Measurements from ENCODE around the gene C2orf42.
"Not testable (repeated sequence)": the region's sequence is repeated elsewhere in the genome, so short reads cannot be mapped to it uniquely, and the experiment has no call there.

C2orf42 gene

DNA sequence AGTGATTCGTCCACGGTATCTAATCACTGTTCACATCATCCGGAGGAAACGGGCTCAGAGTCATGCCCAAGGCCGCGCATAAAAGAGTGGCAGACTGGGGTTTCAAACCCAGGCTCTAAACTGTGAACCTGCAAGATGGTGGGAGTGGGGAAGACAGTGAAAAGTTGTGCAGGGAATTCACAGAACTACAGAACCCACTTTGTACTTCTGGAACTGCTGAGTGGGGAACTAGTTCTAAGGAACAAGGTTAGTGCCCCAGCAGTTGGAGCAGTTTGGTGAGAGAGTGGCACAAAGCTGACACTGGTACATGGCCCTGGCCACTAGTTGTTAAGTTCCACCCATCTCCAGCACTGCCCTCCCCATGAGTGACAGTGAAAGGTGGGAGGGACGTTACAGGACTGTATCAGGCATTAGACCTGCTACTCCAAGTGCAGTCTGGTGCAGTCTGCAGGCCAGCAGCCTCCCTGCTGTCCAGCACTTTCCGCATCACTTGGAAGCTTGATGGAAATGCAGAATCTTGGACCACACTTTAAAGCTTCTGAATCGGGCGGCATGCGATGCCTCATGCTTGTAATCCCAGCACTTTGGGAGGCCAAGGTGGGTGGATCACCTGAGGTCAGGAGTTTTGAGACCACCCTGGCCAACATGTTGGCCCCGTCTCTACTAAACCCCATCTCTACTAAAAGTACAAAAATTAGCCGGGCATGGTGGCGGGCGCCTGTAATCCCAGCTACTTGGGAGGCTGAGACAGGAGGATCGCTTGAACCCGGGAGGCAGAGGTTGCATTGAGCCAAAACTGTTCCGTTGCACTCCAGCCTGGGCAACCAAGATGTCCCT, 47.3 kb downstream of the C2orf42 start:
- peak overlapping the region; percentile 77 for H3K4me3 Mint-ChIP-seq
- peak; percentile 20 to 70 for DNase-seq (ENCODE audit: low spot score in 2 of 2)
- H3K9me3 Mint-ChIP-seq, result no peaks in the 10 kb centered on the region
- H3K27ac Mint-ChIP-seq, result peak overlapping the region; percentile 99
- peaks cover 24% of the 10 kb centered on the region for H3K36me3 Mint-ChIP-seq
- peaks cover 61% of the 10 kb centered on the region for H3K4me1 Mint-ChIP-seq
- ATAC-seq, result peak; percentile 29

DNA sequence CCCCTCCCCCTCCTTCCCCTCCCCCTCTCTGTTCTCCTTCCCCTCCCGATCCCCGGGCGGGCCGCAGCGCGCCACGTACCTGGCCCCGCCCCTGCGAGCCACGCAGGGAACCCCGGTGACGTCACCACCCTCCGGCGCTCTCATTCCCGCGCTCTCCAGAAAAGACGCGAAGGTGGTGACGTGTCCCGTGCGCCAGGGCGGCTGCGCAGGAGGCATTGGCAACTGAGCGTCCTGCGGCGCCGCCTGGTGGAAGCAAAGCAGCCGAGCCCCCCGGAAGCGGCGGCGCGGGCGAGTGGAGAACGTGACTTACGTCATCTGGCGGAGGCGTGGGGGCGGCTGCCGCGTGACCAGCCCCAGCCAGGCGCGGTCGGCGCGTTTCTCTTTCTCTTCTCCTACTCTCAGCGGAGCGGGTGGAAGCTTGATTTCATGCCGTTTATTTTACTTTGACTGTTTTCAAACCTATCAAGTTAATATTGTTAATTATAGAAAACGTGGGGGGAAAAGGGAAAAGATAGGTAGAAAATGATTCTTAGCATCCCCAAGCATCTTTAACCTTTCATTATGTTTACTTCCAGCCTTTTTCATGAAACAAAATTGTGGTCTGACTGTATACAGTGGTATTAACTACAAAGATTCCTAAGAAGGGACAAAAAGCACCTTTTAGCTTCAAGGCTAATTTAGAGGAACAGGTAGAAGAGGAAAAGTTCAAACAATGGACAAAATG, 48.1 kb downstream of the C2orf42 start:
- ATAC-seq, result peak; percentile 76
- peak overlapping the region; percentile 99 for H3K27ac Mint-ChIP-seq
- H3K9me3 Mint-ChIP-seq, result no peaks in the 10 kb centered on the region
- peaks cover 66% of the 10 kb centered on the region for H3K4me1 Mint-ChIP-seq
- H3K36me3 Mint-ChIP-seq, result peaks cover 24% of the 10 kb centered on the region
- H3K4me3 Mint-ChIP-seq, result peak overlapping the region; percentile 77
- DNase-seq (ENCODE audit: low spot score in 2 of 2), result peak; percentile 99 to 100

DNA sequence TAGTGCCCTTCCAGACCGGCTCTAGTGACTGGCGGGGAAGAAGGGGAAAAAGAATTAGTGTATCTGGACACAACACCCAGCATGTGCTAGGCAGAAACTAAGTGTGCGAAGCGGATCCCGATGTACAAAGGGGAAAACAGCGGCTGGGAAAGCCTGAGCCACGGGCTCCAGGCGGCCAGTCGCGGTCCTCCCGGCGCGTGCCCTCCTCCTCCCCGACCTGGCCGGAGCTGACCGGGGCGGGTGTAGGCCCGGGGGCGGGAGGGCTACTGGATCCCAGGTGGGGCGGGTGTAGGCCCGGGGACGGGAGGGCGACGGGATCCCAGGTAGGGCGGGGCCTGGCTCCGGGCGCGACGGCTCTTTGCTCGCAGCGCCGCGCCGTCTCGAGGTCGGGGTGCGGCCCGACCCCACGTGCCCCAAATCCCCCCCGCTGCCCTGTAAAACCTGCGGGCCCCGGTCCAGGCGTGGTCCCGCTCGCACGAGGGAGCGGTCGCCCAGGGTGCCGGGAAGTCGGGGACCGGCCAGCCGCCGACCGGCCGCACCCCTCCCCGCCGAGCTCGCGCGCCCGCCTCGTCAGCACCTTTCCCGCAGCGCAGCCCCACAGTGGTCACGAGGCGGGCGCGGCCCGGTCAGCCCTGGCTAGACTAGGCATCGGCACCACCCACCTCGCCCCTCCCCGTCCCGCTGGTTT, 48.8 kb downstream of the C2orf42 start:
- ATAC-seq (peak; percentile 58), DNase-seq (ENCODE audit: low spot score in 2 of 2) (no peak)
- peaks cover 24% of the 10 kb centered on the region for H3K36me3 Mint-ChIP-seq
- H3K4me3 Mint-ChIP-seq, result peak overlapping the region; percentile 77
- H3K4me1 Mint-ChIP-seq, result peaks cover 71% of the 10 kb centered on the region
- H3K27ac Mint-ChIP-seq, result peak overlapping the region; percentile 99
- H3K9me3 Mint-ChIP-seq, result no peaks in the 10 kb centered on the region

DNA sequence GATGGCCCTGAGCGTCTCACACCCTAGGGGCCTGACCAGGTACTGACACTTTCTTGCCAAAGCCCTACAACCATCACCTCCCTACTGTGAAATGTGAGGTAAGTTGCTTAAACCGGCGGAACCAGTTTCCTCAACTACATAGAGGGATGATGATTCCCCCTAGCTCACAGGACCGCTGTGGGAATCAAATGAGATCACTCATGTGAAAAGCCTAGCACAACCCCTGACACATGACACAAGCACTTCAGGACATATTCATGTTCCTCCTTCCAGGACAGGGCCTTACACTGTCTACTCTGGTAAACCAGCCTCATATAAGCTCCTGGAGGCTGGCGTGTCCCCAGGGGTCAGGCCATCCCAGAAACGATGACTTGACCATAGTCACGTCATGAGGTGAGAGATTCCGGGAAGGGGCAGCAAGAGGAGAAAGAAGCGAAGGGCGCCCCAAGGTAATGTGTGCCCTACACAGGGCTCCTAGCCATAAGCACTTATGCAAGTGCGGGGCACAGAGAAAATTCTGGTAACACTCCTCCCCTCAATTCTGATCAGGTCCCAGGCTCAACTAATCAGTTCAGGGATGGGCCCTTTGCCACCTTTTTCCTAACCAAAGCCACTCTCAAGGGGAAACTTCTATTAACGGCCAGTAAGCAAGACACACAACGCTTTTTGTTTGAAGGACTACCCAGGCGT, 49.5 kb downstream of the C2orf42 start:
- H3K9me3 Mint-ChIP-seq, result no peaks in the 10 kb centered on the region
- peak overlapping the region; percentile 99 for H3K27ac Mint-ChIP-seq
- H3K36me3 Mint-ChIP-seq, result peaks cover 24% of the 10 kb centered on the region
- H3K4me3 Mint-ChIP-seq, result peak overlapping the region; percentile 77
- DNase-seq (ENCODE audit: low spot score in 2 of 2), result peak; percentile 46 to 87
- peak; percentile 69 for ATAC-seq
- peaks cover 69% of the 10 kb centered on the region for H3K4me1 Mint-ChIP-seq

DNA sequence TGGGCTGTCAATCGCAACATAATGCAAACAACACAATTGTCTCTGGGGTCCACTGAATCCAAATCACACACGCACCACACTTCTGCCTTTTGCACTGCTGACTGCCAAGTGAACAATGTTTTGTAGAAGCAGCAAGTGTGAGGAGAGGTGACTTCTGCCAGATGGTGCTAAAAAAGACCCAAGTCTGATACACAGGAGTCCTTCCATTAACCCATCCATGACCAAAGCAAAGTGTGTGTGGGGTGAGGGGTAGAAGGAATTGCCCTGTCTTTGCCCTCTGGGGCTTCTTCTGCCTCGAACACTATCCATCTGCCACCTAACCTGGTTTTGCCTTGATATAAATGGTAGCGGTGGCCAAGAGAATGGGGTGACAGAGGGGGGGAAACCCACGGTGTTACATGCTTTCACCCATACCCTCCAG, 50.0 kb downstream of the C2orf42 start:
- H3K9me3 Mint-ChIP-seq, result no peaks in the 10 kb centered on the region
- H3K36me3 Mint-ChIP-seq, result peaks cover 25% of the 10 kb centered on the region
- H3K27ac Mint-ChIP-seq, result peak overlapping the region; percentile 99
- DNase-seq (ENCODE audit: low spot score in 2 of 2), result no peak
- no peak for ATAC-seq
- H3K4me3 Mint-ChIP-seq, result peak overlapping the region; percentile 77
- peaks cover 69% of the 10 kb centered on the region for H3K4me1 Mint-ChIP-seq

DNA sequence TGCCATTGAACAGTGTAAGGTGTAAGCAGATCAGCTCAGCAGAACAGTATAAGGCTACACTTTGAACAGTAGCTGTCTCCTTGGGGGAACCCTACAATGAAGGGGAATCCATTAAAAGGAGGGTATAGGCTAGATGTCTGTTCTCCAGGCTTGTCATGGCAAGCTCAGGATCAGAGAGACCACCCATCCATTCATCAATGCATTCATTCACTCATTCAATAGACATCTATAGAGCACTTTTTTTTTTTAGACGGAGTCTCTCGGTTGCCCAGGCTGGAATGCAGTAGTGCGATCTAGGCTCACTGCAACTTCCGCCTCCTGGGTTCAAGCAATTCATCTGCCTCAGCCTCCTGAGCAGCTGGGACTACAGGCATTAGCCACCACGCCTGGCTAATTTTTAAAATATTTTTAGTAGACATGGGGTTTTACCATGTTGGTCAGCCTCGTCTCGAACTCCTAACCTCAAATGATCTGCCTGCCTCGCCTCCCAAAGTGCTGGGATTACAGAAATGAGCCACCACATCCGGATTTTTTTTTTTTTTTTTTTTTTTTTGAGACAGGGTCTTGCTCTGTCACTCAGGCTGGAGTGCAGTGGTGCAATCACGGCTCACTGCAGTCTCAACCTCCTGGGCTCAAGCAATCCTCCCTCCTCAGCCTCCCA, 56.4 kb downstream of the C2orf42 start:
- DNase-seq (ENCODE audit: low spot score in 2 of 2); ATAC-seq; H3K9me3 Mint-ChIP-seq: not testable (repeated sequence)
- Mint-ChIP-seq H3K4me3 (peak overlapping the region; percentile 79), H3K27ac (peak overlapping the region; percentile 98), H3K4me1 (peaks cover 74% of the 10 kb centered on the region), H3K36me3 (peaks cover 36% of the 10 kb centered on the region)

DNA sequence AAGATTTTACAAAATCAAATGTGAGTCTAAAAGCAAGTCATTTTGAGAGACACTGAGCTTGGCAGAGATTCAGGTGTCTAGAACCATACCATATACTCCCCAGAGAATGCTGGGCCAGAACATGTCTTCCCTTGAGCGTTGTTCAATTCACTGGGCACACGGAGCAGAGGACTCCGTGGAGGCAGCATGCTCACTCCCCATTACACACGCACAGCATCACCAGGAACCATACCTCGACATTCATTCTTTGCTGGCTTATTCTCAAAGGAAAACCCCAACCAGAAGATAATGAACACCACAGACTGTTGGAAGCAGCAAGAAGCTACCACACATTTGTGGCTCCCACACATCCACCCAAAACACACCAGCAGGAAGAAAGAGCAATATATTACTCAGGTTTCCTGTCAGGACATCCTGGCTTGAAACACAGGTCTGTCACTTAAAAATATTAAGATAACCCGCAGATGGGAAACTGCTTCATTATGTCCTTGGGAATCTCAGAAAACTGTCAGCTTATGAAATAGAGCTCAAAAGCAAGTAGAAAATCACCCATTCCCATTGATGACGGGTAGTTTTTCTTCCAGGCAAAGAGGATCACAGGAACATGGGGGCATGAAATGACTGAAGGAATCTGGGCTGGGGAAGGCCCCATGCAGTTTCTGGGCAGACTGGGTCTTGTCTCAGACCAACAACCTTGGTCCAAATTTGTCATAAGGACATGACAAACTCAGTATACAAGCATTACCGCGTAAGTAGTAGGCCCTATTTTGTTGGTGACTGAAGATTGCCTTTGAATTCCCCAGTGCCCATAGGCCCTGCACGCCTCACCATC, 57.1 kb downstream of the C2orf42 start:
- H3K4me3 Mint-ChIP-seq, result peak overlapping the region; percentile 79
- DNase-seq (ENCODE audit: low spot score in 2 of 2), result peak in 1 of 2 donors; percentile 70
- peak; percentile 57 for ATAC-seq

DNA sequence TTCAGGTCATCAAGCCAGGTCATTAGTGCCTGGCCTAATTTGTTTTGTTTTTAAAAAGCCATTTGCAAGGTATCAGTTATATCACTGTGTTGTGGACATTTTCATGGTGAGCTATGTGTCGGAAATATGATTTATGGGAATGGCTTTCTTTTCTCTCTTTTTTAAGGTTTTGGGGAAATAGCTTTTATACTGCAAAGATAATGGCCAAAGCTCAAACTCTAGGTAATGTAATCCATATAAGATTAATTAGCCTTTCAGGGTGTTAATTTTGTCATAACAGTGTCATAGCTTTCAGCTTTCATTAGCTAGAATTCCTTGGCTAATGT, 57.7 kb downstream of the C2orf42 start:
- ATAC-seq (no peak), DNase-seq (ENCODE audit: low spot score in 2 of 2) (no peak)
- peaks cover 37% of the 10 kb centered on the region for H3K36me3 Mint-ChIP-seq
- H3K9me3 Mint-ChIP-seq, result no peaks in the 10 kb centered on the region
- peak overlapping the region; percentile 98 for H3K27ac Mint-ChIP-seq
- H3K4me1 Mint-ChIP-seq, result peaks cover 76% of the 10 kb centered on the region
- peak overlapping the region; percentile 79 for H3K4me3 Mint-ChIP-seq

More for the DNA sequence above, 57.1 kb downstream of the C2orf42 start:
- no peaks in the 10 kb centered on the region for H3K9me3 Mint-ChIP-seq
- peak overlapping the region; percentile 98 for H3K27ac Mint-ChIP-seq
- H3K4me1 Mint-ChIP-seq, result peaks cover 76% of the 10 kb centered on the region
- H3K36me3 Mint-ChIP-seq, result peaks cover 37% of the 10 kb centered on the region

DNA sequence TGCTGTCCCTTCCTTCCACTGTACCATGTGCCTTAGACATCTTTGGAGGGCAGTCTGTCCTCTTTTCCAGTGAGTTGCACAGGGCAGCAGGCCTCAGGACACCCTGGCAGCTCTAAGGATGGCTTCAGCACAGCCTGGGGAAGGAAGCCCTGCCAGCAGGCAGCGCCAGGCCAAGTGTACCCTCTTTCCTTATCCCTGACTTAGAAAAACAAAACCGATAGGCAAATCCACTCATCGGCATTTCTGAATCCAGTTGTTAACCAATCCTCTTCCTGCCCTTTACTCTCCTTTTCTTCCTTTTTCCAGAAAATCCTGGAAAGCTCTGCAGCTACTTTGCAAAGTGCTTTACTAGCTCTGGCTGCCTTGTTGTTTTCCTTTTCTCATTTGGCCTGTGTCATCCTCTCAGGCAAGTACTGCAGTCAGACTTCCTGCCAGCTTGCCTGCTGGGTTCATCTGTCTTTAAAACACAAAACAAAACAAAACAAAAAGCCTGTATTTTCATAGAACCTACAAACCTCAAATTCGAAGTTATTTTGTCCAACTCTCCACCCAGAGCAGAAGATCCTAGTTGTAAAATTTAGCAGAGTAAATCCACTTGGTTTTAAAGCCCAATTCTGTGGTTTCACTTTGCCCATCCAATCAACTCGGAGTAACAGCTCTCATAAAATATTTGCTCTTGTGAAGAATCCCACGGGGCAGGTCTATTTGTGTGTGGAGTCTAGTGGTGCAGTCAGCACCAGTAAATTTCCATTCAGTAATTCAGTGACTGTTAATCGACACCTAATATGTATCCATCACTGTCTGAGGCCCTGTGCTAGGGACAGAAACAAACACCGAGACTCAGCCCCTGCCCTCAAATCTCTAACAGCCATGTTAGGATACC, 58.3 kb downstream of the C2orf42 start:
- Mint-ChIP-seq H3K4me3 (peak overlapping the region; percentile 79), H3K36me3 (peaks cover 37% of the 10 kb centered on the region), H3K4me1 (peaks cover 76% of the 10 kb centered on the region), H3K9me3 (no peaks in the 10 kb centered on the region), H3K27ac (peak overlapping the region; percentile 98)
- ATAC-seq (peak; percentile 70), DNase-seq (ENCODE audit: low spot score in 2 of 2) (no peak)

DNA sequence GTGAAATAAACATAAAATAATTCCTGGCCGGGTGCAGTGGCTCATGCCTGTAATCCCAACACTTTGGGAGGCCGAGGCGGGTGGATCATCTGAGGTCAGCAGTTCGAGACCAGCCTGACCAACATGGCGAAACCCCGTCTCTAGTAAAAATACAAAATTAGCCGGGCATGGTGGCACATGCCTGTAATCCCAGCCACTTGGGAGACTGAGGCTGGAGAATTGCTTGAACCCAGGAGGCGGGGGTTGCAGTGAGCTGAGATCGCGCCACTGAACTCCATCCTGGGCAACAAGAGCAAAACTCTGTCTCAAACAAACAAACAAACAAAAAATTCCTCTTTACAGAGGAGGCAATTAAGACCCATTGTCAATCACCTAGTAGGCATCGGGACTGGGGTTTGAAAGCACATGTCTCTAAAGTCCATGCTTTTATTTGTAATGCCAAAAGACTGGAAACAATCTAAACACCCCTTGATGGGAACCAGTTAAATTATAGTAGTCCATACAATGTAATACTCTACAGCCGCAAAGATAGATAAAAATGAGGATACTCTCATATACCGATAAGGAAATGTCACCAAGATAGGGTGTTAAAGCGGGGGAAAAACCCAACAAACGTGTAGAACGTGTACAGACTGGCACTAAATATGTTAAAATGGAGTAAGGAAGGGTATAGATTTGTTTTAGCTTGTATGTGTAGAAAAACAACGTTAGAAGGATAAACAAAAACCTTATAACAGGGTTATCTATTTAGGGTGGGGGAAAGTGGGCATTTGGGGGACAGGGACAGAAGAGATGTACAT, 59.3 kb downstream of the C2orf42 start:
- H3K4me3 Mint-ChIP-seq, result peak overlapping the region; percentile 79
- not testable (repeated sequence) for H3K9me3 Mint-ChIP-seq; ATAC-seq; DNase-seq (ENCODE audit: low spot score in 2 of 2)
- peak overlapping the region; percentile 98 for H3K27ac Mint-ChIP-seq
- H3K36me3 Mint-ChIP-seq, result peaks cover 37% of the 10 kb centered on the region
- peaks cover 75% of the 10 kb centered on the region for H3K4me1 Mint-ChIP-seq

DNA sequence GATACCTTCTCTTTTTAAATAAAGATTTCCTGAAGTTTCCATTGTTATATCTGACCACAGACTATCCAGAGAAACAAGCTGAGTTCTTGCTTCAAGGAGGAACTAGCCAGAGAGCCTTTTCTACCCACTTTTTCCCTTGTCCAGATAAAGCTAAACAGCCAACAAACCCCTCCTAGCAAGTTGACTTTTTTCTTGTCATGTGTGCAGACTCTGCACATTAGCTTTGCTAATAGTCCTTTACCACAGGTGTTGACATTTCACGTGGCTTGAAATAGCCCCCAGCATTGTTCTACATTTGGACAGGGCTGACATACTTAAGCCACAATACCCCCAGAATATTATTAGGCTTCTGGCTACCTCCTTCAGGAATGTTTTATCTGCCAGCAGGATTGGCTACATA, 62.8 kb downstream of the C2orf42 start:
- Mint-ChIP-seq H3K36me3 (peaks cover 45% of the 10 kb centered on the region), H3K27ac (peak overlapping the region; percentile 29), H3K4me3 (no peak overlapping the region), H3K9me3 (no peaks in the 10 kb centered on the region), H3K4me1 (peaks cover 77% of the 10 kb centered on the region)
- no peak for ATAC-seq
- DNase-seq (ENCODE audit: low spot score in 2 of 2), result no peak

DNA sequence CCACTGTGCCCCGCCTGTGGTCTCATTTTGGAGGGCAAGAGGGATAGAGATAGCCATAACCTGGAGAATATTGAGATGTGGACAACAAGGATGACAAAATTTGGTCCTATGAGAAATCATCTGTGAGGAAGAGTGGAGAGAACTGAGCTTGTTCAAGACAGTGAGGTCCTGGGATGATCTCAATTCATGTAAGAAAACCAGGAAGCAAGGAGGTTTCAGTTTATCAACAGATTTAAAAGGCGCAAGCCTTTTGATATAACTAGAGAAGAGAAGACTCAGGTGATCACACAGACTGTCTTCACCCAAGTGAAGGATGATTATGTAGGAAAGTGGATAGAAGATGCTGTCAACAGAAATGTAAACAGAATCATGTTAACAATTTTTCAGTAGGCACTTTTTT, 64.4 kb downstream of the C2orf42 start:
- H3K36me3 Mint-ChIP-seq, result peaks cover 37% of the 10 kb centered on the region
- H3K9me3 Mint-ChIP-seq, result no peaks in the 10 kb centered on the region
- ATAC-seq (no peak), DNase-seq (ENCODE audit: low spot score in 2 of 2) (no peak)
- peak overlapping the region; percentile 100 for H3K27ac Mint-ChIP-seq
- H3K4me1 Mint-ChIP-seq, result peaks cover 77% of the 10 kb centered on the region
- peak overlapping the region; percentile 88 for H3K4me3 Mint-ChIP-seq
